Fibroblast of mammary gland (primary cell): Measurements from ENCODE around the gene KRTAP4-1.
"Not testable (repeated sequence)": the region's sequence is repeated elsewhere in the genome, so short reads cannot be mapped to it uniquely, and the experiment has no call there.

Experiments used
- DNase-seq: peaks from one replicate; pipeline ENCODE4 v3.0.0-alpha.2; 2010; ENCODE audit warnings: low read depth
- H3K4me3 ChIP-seq: 2 replicates; pipeline ENCODE4 v1.5.1; 2011; ENCODE audit warnings: low read depth, mild to moderate bottlenecking, low read length, moderate library complexity; ENCODE audit not compliant: control insufficient read depth
- TF ChIP-seq, protein P1 (sequence below): conservative IDR thresholded peaks from 2 replicates; pipeline ENCODE4 v1.5.1; 2011; ENCODE audit warnings: low read depth, low read length, inconsistent platforms; ENCODE audit not compliant: control insufficient read depth, insufficient read depth

Gene KRTAP4-1

GRCh38 chr17:41151525-41151924, 33.2 kb downstream of the KRTAP4-1 start:
- TF ChIP-seq, protein P1, sequence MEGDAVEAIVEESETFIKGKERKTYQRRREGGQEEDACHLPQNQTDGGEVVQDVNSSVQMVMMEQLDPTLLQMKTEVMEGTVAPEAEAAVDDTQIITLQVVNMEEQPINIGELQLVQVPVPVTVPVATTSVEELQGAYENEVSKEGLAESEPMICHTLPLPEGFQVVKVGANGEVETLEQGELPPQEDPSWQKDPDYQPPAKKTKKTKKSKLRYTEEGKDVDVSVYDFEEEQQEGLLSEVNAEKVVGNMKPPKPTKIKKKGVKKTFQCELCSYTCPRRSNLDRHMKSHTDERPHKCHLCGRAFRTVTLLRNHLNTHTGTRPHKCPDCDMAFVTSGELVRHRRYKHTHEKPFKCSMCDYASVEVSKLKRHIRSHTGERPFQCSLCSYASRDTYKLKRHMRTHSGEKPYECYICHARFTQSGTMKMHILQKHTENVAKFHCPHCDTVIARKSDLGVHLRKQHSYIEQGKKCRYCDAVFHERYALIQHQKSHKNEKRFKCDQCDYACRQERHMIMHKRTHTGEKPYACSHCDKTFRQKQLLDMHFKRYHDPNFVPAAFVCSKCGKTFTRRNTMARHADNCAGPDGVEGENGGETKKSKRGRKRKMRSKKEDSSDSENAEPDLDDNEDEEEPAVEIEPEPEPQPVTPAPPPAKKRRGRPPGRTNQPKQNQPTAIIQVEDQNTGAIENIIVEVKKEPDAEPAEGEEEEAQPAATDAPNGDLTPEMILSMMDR = no peak
- no peak for DNase-seq
- H3K4me3 ChIP-seq = no peak overlapping the region

DNA sequence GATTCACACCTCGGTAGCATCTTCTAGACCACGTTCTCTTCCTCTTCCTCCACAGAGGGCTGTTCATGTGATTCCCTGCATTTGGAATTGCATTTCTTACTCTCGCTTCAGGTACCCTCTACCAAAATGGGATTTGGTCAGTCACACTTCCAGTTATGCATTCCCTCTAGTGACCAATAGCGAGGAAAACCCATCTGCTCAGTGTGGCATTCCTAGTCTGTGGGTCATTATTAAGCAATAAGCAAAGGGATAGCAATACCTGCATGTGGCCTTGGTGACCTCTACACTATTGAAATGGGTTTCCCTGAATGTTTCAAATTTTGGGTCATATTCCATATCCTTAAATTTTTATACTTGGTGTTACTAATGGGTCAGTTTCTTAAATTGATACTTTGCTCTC, 34.7 kb downstream of the KRTAP4-1 start:
- TF ChIP-seq, protein P1 = no peak
- H3K4me3 ChIP-seq = no peak overlapping the region
- no peak for DNase-seq

DNA sequence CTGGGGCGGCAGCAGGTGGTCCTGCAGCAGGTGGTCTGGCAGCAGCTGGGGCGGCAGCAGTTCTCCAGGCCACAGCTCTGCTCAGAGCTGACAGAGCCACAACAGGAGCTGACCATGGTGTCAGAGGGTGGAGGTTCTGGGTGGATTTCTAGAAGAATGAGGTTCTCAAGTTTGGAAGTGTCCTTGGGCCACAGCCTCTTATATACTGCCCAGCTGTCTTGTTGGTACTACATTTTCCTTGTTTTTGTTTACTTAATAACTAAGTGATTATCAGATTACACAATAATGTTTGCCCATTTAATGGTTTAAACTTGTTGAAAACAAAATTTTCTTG, 35.1 kb downstream of the KRTAP4-1 start, which contains the start of gene KRTAP4-5:
Gene KRTAP4-5, minus strand, starts transcription at position 174 of the 334 bp plus-strand sequence. Its CDS starts 58 bp downstream, at position 116.
- TF ChIP-seq, protein P1 = no peak
- no peak for DNase-seq
- no peak within 1 kb of the TSS for H3K4me3 ChIP-seq

DNA sequence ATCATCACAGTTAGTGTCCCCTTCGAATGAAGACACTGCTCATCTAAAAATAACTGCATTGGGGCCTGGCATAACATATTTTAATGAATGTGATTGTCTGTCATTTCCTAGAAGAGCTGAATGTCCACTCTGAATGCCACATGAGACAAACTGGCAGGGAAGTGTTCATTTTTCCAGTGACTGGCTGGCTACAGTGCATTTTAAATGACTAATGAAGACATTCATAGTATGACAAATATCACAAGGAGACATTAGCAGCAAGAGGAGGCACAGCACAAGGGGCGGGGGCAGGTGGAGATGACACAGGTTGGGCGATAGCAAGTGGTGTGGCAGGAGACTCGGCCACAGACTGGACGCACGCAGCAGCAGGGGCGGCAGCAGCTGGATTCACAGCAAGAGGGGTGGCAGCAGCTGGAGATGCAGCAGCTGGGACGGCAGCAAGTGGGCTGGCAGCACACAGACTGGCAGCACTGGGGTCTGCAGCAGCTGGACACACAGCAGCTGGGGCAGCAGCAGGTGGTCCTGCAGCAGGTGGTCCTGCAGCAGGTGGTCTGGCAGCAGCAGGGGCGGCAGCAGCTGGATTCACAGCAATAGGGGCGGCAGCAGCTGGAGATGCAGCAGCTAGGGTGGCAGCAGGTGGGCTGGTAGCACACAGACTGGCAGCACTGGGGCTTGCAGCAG, 35.6 kb downstream of the KRTAP4-1 start:
- not testable (repeated sequence) for H3K4me3 ChIP-seq, DNase-seq

DNA sequence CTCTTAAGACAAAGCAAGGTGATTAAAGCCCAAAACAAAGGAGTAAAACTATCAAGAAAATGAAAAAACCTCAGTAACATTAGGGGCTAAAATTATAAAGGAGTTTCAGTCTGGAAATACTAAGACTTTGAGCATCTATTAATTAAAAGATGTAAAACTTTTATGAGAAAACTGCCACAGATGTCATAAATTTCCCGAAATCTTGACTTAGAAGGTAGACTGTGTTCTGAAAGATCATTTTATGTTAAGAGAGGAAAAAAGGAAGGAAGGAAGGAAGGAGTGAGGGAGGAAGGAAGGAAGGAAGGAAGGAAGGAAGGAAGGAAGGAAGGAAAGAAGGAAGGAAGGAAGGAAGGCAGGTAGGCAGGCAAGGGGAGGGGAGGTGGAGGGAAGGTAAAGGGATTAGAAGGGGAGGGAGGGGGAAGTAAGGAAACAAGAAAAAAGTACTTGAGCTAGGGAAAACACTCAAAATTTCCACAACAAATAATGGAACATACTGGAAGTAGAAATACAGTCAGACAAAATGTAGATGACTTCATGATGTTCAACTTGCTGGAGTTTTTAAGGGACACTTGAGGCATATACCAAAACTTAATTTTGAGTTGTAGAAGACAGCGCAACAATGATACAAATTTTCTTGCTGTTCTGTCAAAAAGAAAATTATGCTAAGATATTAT, 37.0 kb downstream of the KRTAP4-1 start:
- no peak for DNase-seq
- no peak overlapping the region for H3K4me3 ChIP-seq
- TF ChIP-seq, protein P1 = no peak

DNA sequence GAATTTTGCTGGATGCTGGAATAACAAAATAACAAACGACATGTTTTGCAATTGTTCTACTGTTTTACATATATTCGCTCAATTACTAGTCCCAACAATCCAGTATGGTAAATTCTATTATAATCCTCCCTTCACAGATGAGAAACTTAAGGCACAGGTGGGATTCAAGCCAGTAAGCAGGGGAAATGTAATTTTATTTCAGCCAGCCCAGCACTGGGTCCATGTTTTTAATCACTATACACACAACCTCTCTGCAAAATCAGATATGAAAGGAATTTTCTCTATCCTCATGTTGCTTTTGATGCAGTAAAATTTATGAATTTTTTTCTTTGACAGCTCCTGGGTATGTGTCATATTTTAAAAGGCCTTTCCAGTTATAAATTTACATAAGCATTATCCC, 39.5 kb downstream of the KRTAP4-1 start:
- TF ChIP-seq, protein P1 = no peak
- DNase-seq = no peak
- no peak overlapping the region for H3K4me3 ChIP-seq

DNA sequence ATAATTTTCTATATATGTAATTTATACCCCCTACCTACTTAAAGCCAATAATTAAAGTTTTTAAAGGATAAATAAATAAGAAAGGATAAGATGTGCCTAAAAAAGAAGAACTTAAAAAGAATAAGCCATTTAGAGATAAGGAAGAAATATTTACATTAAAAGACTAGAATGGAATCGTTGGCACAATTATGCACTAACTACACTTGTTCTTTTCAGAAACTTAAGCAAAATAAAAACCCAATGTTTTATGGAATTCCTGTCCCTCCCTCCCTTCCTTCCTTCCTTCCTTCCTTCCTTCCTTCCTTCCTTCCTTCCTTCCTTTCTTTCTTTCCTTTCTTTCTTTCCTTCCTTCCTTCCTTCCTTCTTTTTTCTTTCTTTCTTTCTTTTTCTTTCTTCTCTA, 39.9 kb downstream of the KRTAP4-1 start:
- H3K4me3 ChIP-seq = no peak overlapping the region
- no peak for DNase-seq
- TF ChIP-seq, protein P1 = no peak
